A549 treated with ZK216348 at 1 μM for 4 hours (cell line): ENCODE data around the gene PNPLA8. TPM values are rescaled to one million over a fixed set of nuclear protein-coding genes. Genes with fewer than 3 reads are reported as not detected.

Experiments used
- total RNA-seq: library from RNA; stranded (reverse); fragments of 200-300 nt; extraction: Qiagen RNA extraction; gene quantifications from 5 replicates; pipeline ENCODE4 v1.2.3, GENCODE V29; 2022; ENCODE audit warnings: low read depth

Gene PNPLA8
- 13.5 to 16.7 TPM (median 15.9 TPM) in 5 replicates for total RNA-seq

GRCh38 chr7:108525985-108526767 lies at the start of gene PNPLA8:
TSS of gene PNPLA8 (minus strand) at chr7:108526135. CDS start at chr7:108515491, 10,644 bp downstream.

GRCh38 chr7:108569381-108570145 lies 43.6 kb upstream of the PNPLA8 start, which contains the start of the genes DNAJB9 and THAP5:
TSS of gene DNAJB9 (plus strand) at chr7:108569874. CDS start at chr7:108571727, 1,853 bp downstream.
TSS of gene THAP5 (minus strand) at chr7:108569706. CDS start at chr7:108569569, 137 bp downstream.

GRCh38 chr7:108455998-108456677 lies 69.8 kb downstream of the PNPLA8 start, which contains the start of gene NRCAM:
TSS of gene NRCAM (minus strand) at chr7:108456436. CDS start at chr7:108240064, 216,372 bp downstream.

Other genes with a start within 250 kb of the PNPLA8 start
- gene NRCAM, start 69.7 kb downstream of the PNPLA8 start, total RNA-seq = 51.1 to 138 TPM (median 95.4 TPM) in 5 replicates
- 7.1 to 21.6 TPM (median 14.8 TPM) in 5 replicates for gene THAP5, start 43.6 kb upstream of the PNPLA8 start, total RNA-seq
- gene DNAJB9, start 43.7 kb upstream of the PNPLA8 start, total RNA-seq = 7.2 to 13.0 TPM (median 9.2 TPM) in 5 replicates